ENCODE measurements around the gene PPARD. TPM values are rescaled to one million over a fixed set of nuclear protein-coding genes. Genes with fewer than 3 reads are reported as not detected.

PPARD gene
- total and polyA plus RNA-seq, 2 of the 13 experiments (the other 11 are each of a cell fraction or from before 2014, with no cell fraction given): 6.1 to 13.3 TPM

GRCh38 chr6:35468181-35468979, 126.0 kb downstream of the PPARD start, which contains the start of gene RPL10A (continued):
- peak; percentile 99 for TF ChIP-seq ZNF580 (CRISPR knock-in tag; IDR thresholded peaks at IDR 0.05; ENCODE audit: borderline replicate concordance, low read depth)
- no peak for TF ChIP-seq TCF7 (IDR thresholded peaks at IDR 0.05; ENCODE audit: low read depth)
- 0 out of 2 replicates have a peak, but pooled peaks have one; percentile 26 for TF ChIP-seq RERE (CRISPR knock-in tag; IDR thresholded peaks at IDR 0.05; ENCODE audit: low read depth)
- TF ChIP-seq SRF (IDR thresholded peaks at IDR 0.05; ENCODE audit: low read depth, low read length): 0 out of 2 replicates have a peak, but pooled peaks have one; percentile 35
- peak; percentile 89; the same call in 1 of the 2 replicates for TF ChIP-seq CENPBD1 (CRISPR knock-in tag; IDR thresholded peaks at IDR 0.05; ENCODE audit: borderline replicate concordance, low read depth)
- peak; percentile 90 for TF ChIP-seq ETV5 (CRISPR knock-in tag; IDR thresholded peaks at IDR 0.05; ENCODE audit: borderline replicate concordance)
- peak; percentile 93 for TF ChIP-seq ZFY (CRISPR knock-in tag; IDR thresholded peaks at IDR 0.05)
- peak; percentile 86 for TF ChIP-seq THRA (CRISPR knock-in tag; IDR thresholded peaks at IDR 0.05; ENCODE audit: borderline replicate concordance)
- TF ChIP-seq ZMAT3 (CRISPR knock-in tag; conservative IDR thresholded peaks at IDR 0.05): peak; percentile 97
- TF ChIP-seq ZNF260 (CRISPR knock-in tag; IDR thresholded peaks at IDR 0.05; ENCODE audit: borderline replicate concordance, low read depth): no peak
- peak; percentile 63 for TF ChIP-seq NFYB (CRISPR knock-in tag; IDR thresholded peaks at IDR 0.05)
- no peak for TF ChIP-seq CCAR2 (optimal IDR thresholded peaks at IDR 0.05; ENCODE audit: low read depth, low read length)
- peak; percentile 74; the same call in 1 of the 2 replicates for TF ChIP-seq ZNF577 (CRISPR knock-in tag; IDR thresholded peaks at IDR 0.05; ENCODE audit: borderline replicate concordance, low read depth)
- peak; percentile 89 for TF ChIP-seq KDM2A (CRISPR knock-in tag; IDR thresholded peaks at IDR 0.05; ENCODE audit: borderline replicate concordance, low read depth)
- peak; percentile 80 for TF ChIP-seq GATAD2A (CRISPR knock-in tag; IDR thresholded peaks at IDR 0.05)
- TF ChIP-seq AFF4 (CRISPR knock-in tag; IDR thresholded peaks at IDR 0.05): peak; percentile 97
- peak; percentile 66 for TF ChIP-seq FOXA3 (CRISPR knock-in tag; IDR thresholded peaks at IDR 0.05)

All from HepG2 (cell line).